Esophagus (tissue), 2 donors: ENCODE results near the gene HOXC4. TPM values are rescaled to one million over a fixed set of nuclear protein-coding genes. Genes with fewer than 3 reads are reported as not detected.

Experiments
- H3K27ac ChIP-seq, 2 donors: one replicate each; pipeline ENCODE4 v1.5.1; 2013; ENCODE audit warnings: low read depth in 2 of 2, mild to moderate bottlenecking in 2 of 2, inconsistent platforms in 1 of 2, low read length in 1 of 2, moderate library complexity in 1 of 2
- H3K27me3 ChIP-seq, 2 donors: one replicate each; pipeline ENCODE4 v1.6.1; 2013; ENCODE audit warnings: low read length in 2 of 2, control low read depth in 1 of 2, mild to moderate bottlenecking in 1 of 2; ENCODE audit not compliant: insufficient read depth in 2 of 2, control insufficient read depth in 1 of 2
- H3K36me3 ChIP-seq, 2 donors: one replicate each; pipeline ENCODE4 v1.6.1; 2013; ENCODE audit warnings: low read length in 1 of 2; ENCODE audit not compliant: control insufficient read depth in 2 of 2, insufficient read depth in 2 of 2
- H3K4me1 ChIP-seq, 2 donors: one replicate each; pipeline ENCODE4 v1.6.1; 2013; ENCODE audit warnings: low read length in 1 of 2; ENCODE audit not compliant: control insufficient read depth in 2 of 2, insufficient read depth in 2 of 2
- H3K4me3 ChIP-seq, 2 donors: one replicate each; pipeline ENCODE4 v1.5.1; 2013; ENCODE audit warnings: low read length in 2 of 2, mild to moderate bottlenecking in 2 of 2, low read depth in 1 of 2, moderate library complexity in 1 of 2
- H3K9me3 ChIP-seq, 2 donors: one replicate each; pipeline ENCODE4 v1.6.1; 2013; ENCODE audit warnings: mild to moderate bottlenecking in 2 of 2, low read depth in 1 of 2, low read length in 1 of 2, moderate library complexity in 1 of 2; ENCODE audit not compliant: control insufficient read depth in 2 of 2, insufficient read depth in 1 of 2
- WGBS, 2 donors: extraction: QIAGEN DNeasy Blood & Tissue Kit; methylation state at CpG; one replicate each; pipeline ENCODE4 v1.1.7; 2013; 5-methylcytosine and 5-hydroxymethylcytosine counted together
- polyA plus RNA-seq, 2 donors: library from polyadenylated mRNA; stranded (reverse); fragments of 200-250 nt; gene quantifications; one replicate each; pipeline ENCODE4 v1.2.3, GENCODE V29; 2013
- donor health status: healthy with polysubstance abuse.
- donor health status: Bipolar disorder and iron deficiency.

HOXC4 gene
- polyA plus RNA-seq, 2 donors: 3.3 to 3.7 TPM

DNA sequence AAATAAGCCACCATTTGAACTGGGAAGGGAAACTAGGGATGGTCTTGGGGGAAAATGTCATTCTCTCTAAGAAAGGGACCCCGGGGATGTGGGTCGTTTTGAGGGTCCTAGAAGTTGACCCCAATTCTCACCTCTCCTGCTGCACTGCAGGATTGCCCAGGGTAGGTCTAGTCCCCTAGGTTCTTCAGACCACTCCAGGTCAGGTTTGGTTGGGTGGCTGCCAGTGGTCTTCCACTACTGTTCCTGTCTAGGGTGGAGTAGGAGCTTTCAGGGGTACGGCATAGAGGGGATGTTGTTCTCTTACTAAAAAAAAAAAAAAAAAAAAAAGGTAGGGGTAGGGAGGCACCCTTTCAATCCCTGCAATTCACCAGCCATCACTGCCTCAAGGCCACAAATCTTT is 37.6 kb upstream of the HOXC4 start:
- H3K27me3 ChIP-seq: peaks cover 0 to 9% of the 10 kb centered on the region in 2 donors
- WGBS, 2 donors: 10 to 27% methylated on average over 3 of the region's 3 CpGs

GRCh38 chr12:54016478-54016964 is 37.1 kb upstream of the HOXC4 start:
- H3K4me3 ChIP-seq: peak overlapping the region in 1 of 2 donors; percentile 64
- no peaks in the 10 kb centered on the region for H3K9me3 ChIP-seq
- H3K36me3 ChIP-seq: no peaks in the 10 kb centered on the region
- peaks cover 0 to 9% of the 10 kb centered on the region in 2 donors for H3K27me3 ChIP-seq
- H3K27ac ChIP-seq: no peak overlapping the region
- WGBS, 2 donors: 6 to 7% methylated on average over 25 of the region's 25 CpGs
- H3K4me1 ChIP-seq: peaks cover 3 to 9% of the 10 kb centered on the region in 2 donors

More for the DNA sequence above, 37.6 kb upstream of the HOXC4 start:
- Histone ChIP-seq H3K9me3 (no peaks in the 10 kb centered on the region), H3K4me3 (peak overlapping the region in 1 of 2 donors; percentile 64), H3K36me3 (no peaks in the 10 kb centered on the region), H3K4me1 (peaks cover 3 to 9% of the 10 kb centered on the region in 2 donors), H3K27ac (no peak overlapping the region)

DNA sequence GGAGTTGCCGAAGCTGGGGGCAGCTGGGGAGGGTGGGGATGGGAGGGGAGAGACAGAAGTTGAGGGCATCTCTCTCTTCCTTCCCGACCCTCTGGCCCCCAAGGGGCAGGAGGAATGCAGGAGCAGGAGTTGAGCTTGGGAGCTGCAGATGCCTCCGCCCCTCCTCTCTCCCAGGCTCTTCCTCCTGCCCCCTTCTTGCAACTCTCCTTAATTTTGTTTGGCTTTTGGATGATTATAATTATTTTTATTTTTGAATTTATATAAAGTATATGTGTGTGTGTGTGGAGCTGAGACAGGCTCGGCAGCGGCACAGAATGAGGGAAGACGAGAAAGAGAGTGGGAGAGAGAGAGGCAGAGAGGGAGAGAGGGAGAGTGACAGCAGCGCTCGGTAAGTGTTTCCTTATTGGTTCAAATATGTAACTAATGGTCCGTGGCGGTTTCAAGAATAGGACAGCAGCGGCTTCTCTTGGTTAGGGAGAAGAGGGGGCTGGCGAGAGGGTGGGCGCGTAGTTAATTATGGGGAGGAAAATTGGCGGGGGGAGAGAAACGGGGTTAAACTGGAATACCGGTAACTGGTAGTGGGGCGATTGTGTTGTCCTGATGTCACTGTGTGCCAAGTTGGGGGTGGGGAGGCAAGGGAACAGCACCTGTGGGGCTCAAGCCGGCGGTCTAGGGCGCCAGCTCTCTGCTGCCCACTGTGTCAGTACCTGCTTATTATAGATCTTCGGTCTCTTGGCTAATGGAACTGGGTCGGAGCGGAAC is 36.4 kb upstream of the HOXC4 start:
- H3K27ac ChIP-seq: peak overlapping the region in 1 of 2 donors; percentile 21
- no peaks in the 10 kb centered on the region for H3K36me3 ChIP-seq
- H3K4me1 ChIP-seq: peaks cover 3 to 9% of the 10 kb centered on the region in 2 donors
- H3K9me3 ChIP-seq: no peaks in the 10 kb centered on the region
- H3K4me3 ChIP-seq: peak overlapping the region; percentile 51 to 64
- WGBS, 2 donors: 4 to 5% methylated on average over 23 to 24 of the region's 24 CpGs
- H3K27me3 ChIP-seq: peaks cover 0 to 9% of the 10 kb centered on the region in 2 donors

- peaks cover 3 to 9% of the 10 kb centered on the region in 2 donors for H3K4me1 ChIP-seq
- no peaks in the 10 kb centered on the region for H3K9me3 ChIP-seq
- H3K27ac ChIP-seq: peak overlapping the region; percentile 21 to 27
- 6 to 9% methylated on average over 31 to 34 of the region's 34 CpGs for WGBS, 2 donors
- no peaks in the 10 kb centered on the region for H3K36me3 ChIP-seq
- H3K27me3 ChIP-seq: peaks cover 0 to 5% of the 10 kb centered on the region in 2 donors
- H3K4me3 ChIP-seq: peak overlapping the region; percentile 51 to 64
Measured at GRCh38 chr12:54017878-54018467, 35.7 kb upstream of the HOXC4 start.

- peak overlapping the region in 1 of 2 donors; percentile 27 for H3K27ac ChIP-seq
- H3K36me3 ChIP-seq: no peaks in the 10 kb centered on the region
- H3K4me1 ChIP-seq: peaks cover 3 to 9% of the 10 kb centered on the region in 2 donors
- peak overlapping the region; percentile 51 to 64 for H3K4me3 ChIP-seq
- no peaks in the 10 kb centered on the region for H3K9me3 ChIP-seq
- WGBS, 2 donors: 49 to 61% methylated on average over 29 of the region's 29 CpGs
- peaks cover 0 to 5% of the 10 kb centered on the region in 2 donors for H3K27me3 ChIP-seq
Measured at GRCh38 chr12:54018468-54018984, 35.1 kb upstream of the HOXC4 start.

DNA sequence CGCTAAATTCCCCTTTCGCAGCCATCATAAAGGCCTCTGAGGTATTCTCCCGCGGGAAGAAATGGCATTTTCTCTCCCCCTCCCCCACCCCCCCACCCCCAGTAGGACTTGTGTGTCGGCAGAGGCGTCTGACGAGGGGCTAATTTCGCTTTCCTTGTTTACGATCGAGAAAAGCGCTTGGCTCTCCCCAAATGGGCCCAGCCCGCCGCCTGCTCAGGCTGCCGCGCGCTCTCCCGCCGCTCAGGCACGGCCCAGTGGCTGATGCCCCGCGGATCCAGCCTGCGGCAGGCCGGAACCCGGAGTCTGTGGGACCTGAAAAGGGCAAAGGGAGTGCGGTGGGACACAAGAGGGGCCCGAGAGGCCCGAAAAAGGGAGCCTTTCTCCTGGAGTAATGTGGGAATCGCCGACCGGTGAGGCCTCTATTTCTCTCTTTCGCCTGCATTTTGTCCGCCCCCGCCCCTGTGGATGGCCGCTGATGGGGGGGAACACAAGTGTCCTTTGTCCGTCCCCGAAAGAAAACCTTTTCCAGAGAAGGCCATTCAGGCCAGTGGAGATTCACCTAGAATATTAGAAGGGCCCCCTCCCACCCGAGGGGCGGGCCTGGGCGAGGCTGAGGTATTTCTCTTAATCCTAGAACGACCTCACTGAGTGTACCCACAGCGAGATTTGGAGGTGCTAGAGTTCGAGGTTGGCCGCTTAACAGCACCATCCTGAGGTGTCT is 34.4 kb upstream of the HOXC4 start:
- H3K27me3 ChIP-seq: peaks cover 0 to 3% of the 10 kb centered on the region in 2 donors
- no peak overlapping the region for H3K27ac ChIP-seq
- H3K4me3 ChIP-seq: no peak overlapping the region
- peaks cover 3 to 9% of the 10 kb centered on the region in 2 donors for H3K4me1 ChIP-seq
- WGBS, 2 donors: 48 to 67% methylated on average over 43 of the region's 43 CpGs
- H3K36me3 ChIP-seq: no peaks in the 10 kb centered on the region
- no peaks in the 10 kb centered on the region for H3K9me3 ChIP-seq

DNA sequence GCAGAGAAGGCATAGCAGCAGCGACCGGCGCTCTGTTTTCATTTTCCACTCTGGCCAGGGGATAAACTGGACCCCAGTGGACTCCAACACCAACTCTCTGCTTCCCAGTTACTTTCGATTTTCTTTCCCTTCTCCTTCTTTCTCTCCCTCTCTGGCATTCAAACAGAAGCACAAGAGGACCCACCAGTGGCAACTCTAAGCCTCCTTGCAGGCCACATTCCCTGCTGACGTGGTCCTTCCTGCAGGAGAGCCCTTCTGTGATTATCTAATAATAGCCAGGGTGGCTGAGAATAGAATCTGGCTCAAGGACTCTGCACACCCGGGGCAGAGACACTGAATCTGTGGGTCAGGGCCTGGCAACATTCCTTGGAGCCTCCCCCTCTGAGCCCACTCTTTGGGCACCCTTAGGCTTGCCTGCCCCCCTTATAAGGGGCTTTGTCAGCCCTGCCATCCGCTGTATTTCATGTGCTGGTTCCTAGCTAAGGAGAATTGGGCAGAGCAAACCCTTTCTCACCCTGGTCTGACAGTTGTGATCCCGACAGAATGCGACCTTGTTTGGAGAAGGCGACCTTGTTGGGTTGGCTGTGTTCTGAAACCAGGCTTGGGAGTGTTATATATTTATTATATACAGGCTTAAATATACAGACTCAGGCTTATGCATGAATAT is 33.6 kb upstream of the HOXC4 start:
- peaks cover 0 to under 1% of the 10 kb centered on the region in 2 donors for H3K27me3 ChIP-seq
- no peaks in the 10 kb centered on the region for H3K9me3 ChIP-seq
- WGBS, 2 donors: 50 to 60% methylated on average over 10 of the region's 10 CpGs
- peaks cover 3 to 6% of the 10 kb centered on the region in 2 donors for H3K4me1 ChIP-seq
- H3K27ac ChIP-seq: no peak overlapping the region
- no peaks in the 10 kb centered on the region for H3K36me3 ChIP-seq
- no peak overlapping the region for H3K4me3 ChIP-seq

DNA sequence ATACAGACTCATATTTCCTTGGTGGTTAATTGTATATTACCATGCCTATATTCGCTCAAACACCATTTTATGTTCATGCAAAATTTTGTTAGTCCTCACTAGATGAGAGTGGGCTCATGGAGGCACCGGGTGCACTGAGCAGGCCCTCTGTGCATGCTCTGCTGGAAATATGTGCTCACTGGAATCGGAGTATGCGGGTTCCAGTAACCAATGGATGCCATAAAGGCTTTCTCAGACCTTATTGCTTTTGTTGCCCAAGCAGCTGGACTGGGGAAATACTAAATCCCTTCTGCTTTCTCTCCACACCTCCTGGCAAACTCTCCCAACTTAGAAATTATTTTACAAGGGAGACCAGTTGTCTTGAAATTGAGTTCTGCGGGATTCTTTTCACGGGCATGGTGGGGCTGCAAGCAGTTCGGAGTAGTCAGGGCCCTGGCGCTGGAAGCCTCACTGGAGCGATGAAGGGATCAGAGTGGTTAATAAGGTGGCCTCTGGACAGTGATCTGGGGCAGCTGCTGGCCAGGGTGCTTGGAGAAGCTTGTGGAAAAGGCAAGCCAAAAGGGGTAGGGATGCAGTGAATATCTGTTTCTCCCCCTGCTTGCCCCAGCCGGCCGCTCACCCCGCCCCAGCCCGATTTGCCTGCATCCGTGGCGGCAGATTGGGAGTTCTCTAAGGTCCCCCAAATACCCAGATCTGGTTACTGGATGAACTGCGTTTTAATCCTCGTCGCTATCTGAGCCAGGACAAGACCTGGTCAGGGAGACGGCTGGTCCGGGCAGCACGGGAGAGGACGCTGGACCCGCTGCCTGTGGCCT is 32.8 kb upstream of the HOXC4 start:
- H3K4me1 ChIP-seq: peaks cover 3 to 6% of the 10 kb centered on the region in 2 donors
- no peak overlapping the region for H3K4me3 ChIP-seq
- H3K9me3 ChIP-seq: no peaks in the 10 kb centered on the region
- 60 to 63% methylated on average over 23 of the region's 23 CpGs for WGBS, 2 donors
- H3K27ac ChIP-seq: no peak overlapping the region
- no peaks in the 10 kb centered on the region for H3K27me3 ChIP-seq
- no peaks in the 10 kb centered on the region for H3K36me3 ChIP-seq
